ENCODE data around the gene TMEM131L. TPM values are rescaled to one million over a fixed set of nuclear protein-coding genes. Genes with fewer than 3 reads are reported as not detected.
A peak's percentile ranks its signal among the peaks of the same experiment; 100 is the strongest.
"Not testable (repeated sequence)": the region's sequence is repeated elsewhere in the genome, so short reads cannot be mapped to it uniquely, and the experiment has no call there.

Gene TMEM131L
- total RNA-seq, 1 experiment from 2014 or later, result 8.1 TPM

- DNase-seq (ENCODE audit: low read depth), result no peak
Measured at GRCh38 chr4:153499005-153499404, 32.8 kb downstream of the TMEM131L start.

- DNase-seq (ENCODE audit: low read depth), result no peak
Measured at GRCh38 chr4:153501578-153501977, 35.4 kb downstream of the TMEM131L start.

GRCh38 chr4:153502584-153502983, 36.4 kb downstream of the TMEM131L start:
- no peak for DNase-seq (ENCODE audit: low read depth)

- DNase-seq (ENCODE audit: low read depth), result no peak
Measured at GRCh38 chr4:153506341-153507309, 40.5 kb downstream of the TMEM131L start.

GRCh38 chr4:153507310-153508073, 41.3 kb downstream of the TMEM131L start:
- no peak for DNase-seq (ENCODE audit: low read depth)

GRCh38 chr4:153509212-153509611, 43.1 kb downstream of the TMEM131L start:
- DNase-seq (ENCODE audit: low read depth), result not testable (repeated sequence)

GRCh38 chr4:153509724-153510123, 43.6 kb downstream of the TMEM131L start:
- no peak for DNase-seq (ENCODE audit: low read depth)

- no peak for DNase-seq (ENCODE audit: low read depth)
Measured at GRCh38 chr4:153510252-153511001, 44.3 kb downstream of the TMEM131L start.

- no peak for DNase-seq (ENCODE audit: low read depth)
Measured at GRCh38 chr4:153511104-153511503, 44.9 kb downstream of the TMEM131L start.

GRCh38 chr4:153512162-153512852, 46.1 kb downstream of the TMEM131L start:
- no peak for DNase-seq (ENCODE audit: low read depth)

GRCh38 chr4:153512952-153513500, 46.9 kb downstream of the TMEM131L start:
- no peak for DNase-seq (ENCODE audit: low read depth)

GRCh38 chr4:153513596-153513995, 47.4 kb downstream of the TMEM131L start:
- no peak for DNase-seq (ENCODE audit: low read depth)

- DNase-seq (ENCODE audit: low read depth), result peak; percentile 52
Measured at GRCh38 chr4:153514001-153514526, 47.9 kb downstream of the TMEM131L start.

GRCh38 chr4:153514688-153515426, 48.7 kb downstream of the TMEM131L start:
- DNase-seq (ENCODE audit: low read depth), result peak; percentile 35

- no peak for DNase-seq (ENCODE audit: low read depth)
Measured at GRCh38 chr4:153517159-153517558, 51.0 kb downstream of the TMEM131L start.

- DNase-seq (ENCODE audit: low read depth), result no peak
Measured at GRCh38 chr4:153518001-153518400, 51.8 kb downstream of the TMEM131L start.

GRCh38 chr4:153518637-153519389, 52.7 kb downstream of the TMEM131L start:
- DNase-seq (ENCODE audit: low read depth), result no peak

- no peak for DNase-seq (ENCODE audit: low read depth)
Measured at GRCh38 chr4:153519687-153520086, 53.5 kb downstream of the TMEM131L start.

GRCh38 chr4:153520227-153520626, 54.1 kb downstream of the TMEM131L start:
- DNase-seq (ENCODE audit: low read depth), result no peak

Data from Daoy (cell line).